Thoracic aorta endothelial cell (primary cell): ENCODE measurements around the gene AKT3. TPM values are rescaled to one million over a fixed set of nuclear protein-coding genes. Genes with fewer than 3 reads are reported as not detected.

Experiments used
- total RNA-seq: library from RNA; depleted of rRNA; stranded (reverse); fragments of >200 nt; gene quantifications from 2 replicates; pipeline ENCODE4 v1.2.3, GENCODE V29; 2012

Gene AKT3
- 87.8 and 92.4 TPM in 2 replicates for total RNA-seq

DNA sequence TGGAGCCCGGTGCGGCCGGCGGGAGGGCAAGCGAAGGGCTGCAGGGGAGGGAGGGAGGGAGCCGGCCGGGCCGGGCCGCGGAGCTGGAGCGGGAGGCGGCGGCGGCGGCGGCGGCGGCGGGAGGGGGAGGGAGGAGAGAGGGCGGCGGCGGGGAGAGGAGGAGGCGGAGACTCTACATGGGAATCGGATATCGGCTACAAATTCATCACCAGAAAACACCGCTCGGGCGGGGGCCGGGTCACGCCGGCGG lies at the start of gene AKT3:
Gene AKT3 (minus strand): TSS at position 42 of the 250 bp plus-strand sequence. CDS start 7,073 bp downstream, outside the sequence.

Other genes with a start within 250 kb of the AKT3 start
- 26.3 and 31.4 TPM in 2 replicates for gene ZBTB18, start 201.0 kb upstream of the AKT3 start, total RNA-seq